GM19023 (cell line): ENCODE results near the gene CCDC178.

Source experiments
- ATAC-seq: cut with Tn5 transposase; IDR thresholded peaks from one replicate; pipeline ENCODE4 v1.9.1; 2021; ENCODE audit warnings: mild to moderate bottlenecking, moderate library complexity; ENCODE audit not compliant: unreplicated experiment

CCDC178 gene

DNA sequence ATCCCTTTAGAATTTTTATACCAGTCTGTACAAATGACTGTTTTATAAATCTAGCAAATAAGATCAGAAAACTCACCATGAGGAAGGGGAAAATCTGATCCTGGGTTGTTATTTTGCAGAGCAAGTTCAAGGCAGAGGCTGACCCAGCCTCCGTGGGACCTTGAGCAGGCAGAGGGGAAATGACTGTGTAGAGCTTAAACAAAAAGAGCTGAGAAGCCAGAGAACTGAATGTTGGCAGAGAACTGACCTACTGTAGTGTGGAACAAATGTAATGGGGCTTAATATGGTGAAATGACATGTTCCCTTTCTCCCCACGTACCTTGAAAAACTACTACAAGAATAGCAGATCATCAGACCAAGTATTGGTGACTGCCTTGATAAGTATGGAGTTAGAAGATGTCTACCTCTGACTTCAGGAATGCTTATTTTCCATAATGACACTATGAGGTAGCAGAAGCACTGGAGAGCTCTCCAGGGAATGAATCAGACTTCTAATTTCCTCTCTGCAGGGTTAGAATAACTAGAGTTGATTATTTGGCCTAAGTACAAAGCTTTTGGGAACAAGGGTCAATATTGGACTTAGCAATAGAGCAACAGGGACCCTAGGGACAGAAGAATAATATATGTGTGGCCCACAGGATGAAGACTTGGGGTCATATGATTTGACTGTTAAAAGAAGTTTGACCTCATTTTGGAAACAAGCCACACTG lies 304.4 kb downstream of the CCDC178 start:
- no peak for ATAC-seq

DNA sequence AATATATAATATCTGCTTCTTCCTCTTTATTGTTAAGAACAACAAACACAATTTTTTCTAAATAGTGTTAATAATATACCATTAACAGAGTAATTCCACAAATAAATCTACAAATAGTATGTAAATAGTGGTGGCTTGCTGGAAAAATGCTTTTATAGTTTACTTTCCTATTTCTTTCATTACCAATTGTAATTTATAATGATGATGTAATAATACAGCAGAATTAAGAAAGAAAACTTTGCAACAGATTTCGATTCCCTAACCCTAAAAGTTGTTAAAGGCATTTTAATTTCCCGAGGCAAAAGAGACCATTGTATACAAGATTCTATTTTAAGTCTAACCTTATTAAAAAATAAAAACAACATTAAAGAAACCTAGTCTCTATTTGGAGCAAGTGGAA lies 307.9 kb downstream of the CCDC178 start:
- ATAC-seq: no peak

DNA sequence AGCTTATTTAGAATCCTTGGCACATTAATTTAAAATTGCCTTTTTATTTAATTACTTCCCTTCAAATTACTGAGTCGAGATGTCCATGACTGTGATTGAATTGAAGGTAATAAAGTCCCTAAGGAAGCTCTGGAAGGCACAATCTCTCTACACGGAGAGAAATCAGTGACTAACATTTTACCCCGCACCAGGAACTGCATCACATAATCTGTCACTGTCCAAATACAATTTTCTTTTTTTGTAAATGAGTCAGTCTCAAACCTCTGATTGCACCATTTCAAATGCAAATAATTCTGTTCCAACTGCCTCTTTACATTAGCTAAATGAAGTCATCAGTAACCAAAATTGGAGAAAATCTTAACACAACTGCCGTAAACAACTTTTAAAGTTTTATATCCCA lies 311.9 kb downstream of the CCDC178 start:
- no peak for ATAC-seq

DNA sequence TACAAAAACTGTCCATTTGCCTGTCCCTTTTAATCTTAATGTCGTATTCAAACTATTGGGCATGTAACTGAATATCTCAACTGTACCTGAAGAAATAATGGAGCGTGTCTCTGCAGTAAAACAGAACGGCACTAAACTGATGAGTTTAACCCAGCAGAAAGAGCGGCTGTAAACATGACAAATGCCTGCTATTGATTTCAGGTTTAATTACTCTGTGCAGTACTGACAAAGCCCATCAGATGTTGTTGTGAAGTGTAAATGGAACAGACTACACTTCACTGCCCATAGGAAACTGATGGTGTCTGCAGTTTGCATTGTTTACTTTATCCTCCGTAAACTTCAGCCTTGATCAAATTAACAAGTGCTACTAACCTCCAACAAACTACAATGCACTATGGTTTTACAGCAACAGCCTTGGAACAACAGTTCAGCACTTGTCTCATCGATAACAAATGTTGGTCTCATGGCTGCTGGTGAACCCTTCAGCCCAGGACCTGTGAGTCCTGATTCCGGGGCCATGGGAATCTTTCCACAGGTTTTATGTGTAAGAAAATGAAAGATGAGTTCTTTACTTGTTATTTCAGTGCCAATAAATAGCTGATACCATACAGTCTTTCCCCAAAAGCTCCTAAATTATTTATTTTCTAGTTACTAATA lies 316.5 kb downstream of the CCDC178 start:
- ATAC-seq: no peak

DNA sequence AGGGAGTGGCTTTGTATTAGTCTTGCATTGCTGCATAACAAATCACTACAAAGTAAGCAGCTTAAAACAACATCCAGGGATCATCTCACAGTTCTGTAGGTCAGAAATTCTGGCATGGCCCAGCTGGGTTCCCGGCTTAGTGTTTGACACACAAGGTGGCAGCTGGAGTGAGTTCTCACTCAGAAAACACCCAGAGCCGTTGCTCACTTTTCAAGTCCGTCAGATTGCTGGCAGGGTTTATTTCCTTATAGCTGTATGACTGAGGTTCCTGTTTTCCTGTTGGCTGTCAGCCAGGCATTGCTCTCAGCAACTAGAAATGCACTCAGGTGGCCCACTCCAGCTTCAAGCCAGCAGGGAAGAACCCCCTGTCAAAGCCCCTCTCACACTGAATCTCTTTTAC lies 324.1 kb downstream of the CCDC178 start:
- ATAC-seq: no peak

DNA sequence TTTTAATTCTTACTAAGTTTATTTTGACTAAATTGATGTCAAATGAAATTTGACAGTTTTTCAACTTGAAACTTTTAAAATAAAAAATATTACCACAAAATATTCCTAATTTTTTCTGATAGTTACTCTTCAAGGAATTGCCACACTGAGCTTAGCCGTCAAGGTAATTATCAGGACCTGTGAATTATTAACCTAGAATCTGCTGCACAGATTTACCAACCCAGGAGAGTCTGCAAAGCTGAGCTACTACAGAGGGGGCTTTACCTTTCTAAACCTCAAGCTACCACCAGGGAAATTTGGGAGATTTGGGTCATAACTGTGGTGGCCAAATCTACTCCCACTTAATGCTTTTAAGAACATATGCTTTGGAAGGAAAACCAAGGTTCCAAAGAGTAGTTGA lies 324.6 kb downstream of the CCDC178 start:
- no peak for ATAC-seq

DNA sequence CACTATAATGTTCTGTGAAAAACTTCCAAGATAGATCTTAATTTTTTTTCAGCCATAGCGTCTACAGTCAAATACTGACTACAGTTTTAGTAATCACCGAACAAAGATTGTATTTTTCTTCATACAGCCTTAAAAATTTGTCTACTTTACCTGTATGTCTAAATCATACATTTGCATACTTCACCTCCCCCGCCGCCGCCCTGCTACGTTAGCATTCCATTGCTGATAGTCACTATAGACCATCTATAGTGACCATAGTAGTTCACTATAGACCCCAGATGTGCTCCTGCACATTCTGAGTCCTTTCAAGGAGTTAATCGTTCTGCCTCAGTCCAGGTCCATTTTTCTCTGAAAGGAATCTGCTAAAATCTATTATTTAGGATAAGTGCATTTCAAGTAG lies 325.0 kb downstream of the CCDC178 start:
- no peak for ATAC-seq

DNA sequence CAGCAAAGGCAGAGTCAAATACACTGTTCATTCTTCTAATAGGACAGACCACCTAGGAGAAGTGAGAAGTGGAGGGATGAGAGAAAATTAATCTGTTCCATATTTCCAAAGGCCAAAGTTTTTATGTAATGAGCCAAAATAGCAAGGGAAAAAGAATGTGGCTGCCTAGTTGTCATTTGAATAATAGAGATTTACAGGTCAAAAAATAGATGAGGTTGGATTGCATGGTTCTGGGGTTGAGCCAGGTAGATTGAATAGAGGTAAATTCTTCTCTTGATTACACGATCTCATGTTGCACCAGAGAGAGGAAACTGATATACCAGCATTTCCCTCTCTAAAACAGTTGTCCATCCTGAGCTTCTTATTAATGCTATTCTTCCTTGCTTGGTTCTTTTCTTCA lies 325.8 kb downstream of the CCDC178 start:
- ATAC-seq: no peak

DNA sequence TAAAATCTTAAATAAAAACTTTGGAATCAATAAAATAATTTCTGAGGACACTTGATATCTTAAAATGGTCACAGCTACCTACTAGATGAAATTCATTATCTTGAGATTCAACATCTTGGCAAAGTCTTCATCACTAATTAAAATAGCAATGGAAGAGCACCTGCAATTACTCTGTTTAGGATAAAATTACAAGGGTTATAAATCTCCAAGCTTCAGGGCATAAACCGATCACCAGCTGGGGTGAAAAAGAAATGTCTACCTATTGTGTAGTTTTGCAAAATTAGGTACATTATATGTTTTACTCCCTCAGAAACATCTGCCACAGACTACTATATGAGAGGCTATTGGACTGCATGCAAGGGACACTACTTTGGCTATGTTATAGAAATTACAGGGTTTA lies 327.1 kb downstream of the CCDC178 start:
- ATAC-seq: no peak

DNA sequence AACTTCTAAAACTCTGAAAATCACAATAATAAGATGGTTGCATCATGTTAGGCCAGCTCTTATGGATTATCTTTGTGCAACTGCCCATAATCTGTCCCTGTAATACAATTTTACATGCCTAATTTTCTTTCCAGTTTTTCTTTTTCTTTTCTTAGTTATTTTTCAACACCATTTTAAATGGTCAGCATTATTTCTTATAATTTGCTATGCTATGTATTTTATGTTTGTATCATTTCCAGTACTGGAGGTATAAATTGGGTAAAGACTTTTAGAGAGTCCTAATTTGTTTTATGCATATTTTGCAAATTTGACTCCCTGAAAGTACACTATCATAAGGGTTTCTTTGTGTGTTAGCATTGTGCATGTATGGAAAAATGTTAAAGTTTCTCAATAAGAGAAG lies 333.0 kb downstream of the CCDC178 start:
- no peak for ATAC-seq

DNA sequence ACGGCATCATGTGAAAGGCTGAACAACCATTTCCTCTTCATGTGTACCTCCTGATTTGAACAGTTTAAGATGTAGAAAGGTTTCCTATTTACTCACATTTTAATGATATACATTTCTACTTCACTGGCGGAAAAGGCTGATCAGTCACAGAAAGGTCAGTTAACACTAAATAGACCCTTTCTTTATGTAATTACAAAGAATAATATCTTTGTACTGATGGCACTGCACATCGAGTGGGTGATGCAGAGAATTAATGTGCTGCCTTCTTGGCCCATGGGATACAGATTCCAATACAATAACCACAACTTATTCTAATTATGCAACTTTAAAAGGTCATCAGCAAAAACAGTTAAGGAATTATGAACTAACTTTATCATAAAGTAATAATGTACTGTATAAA lies 339.2 kb downstream of the CCDC178 start:
- no peak for ATAC-seq

DNA sequence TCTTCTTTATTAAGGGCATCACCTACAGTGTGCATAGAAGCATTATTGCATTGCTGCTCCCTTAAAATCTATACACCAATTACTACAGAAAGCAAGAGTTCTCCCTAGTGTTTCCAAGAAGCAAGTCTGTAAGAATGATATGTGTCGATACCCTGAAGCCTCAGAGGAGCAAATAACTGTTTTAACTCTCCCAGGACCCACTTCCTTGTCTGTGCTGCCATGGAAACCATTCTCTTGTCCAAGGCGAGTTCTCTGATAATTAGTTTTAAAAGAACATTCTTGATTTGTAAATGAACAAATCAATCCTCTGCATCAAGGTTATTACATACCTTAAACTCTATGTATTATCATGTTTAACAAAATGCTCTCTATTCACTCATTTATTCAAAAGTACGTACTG lies 340.9 kb downstream of the CCDC178 start:
- no peak for ATAC-seq

DNA sequence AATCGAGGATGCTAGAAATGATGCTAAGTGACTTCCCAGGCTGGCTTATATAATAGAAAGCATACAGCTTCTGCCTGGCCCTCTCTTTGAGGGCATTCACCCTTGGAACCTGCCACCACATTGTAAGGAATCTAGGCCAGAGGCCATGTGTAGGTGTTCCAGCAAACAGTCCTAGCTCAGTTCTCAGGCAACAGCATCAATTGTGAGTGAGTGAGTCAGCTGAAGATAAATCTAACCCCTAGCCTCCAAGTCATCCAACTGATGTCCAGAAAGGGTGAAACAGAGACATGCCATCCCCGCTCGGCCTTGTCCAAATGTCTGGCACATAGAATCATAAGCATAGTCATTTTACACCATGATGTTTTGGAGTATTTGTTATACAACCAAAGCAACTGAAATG lies 343.4 kb downstream of the CCDC178 start:
- ATAC-seq: no peak

DNA sequence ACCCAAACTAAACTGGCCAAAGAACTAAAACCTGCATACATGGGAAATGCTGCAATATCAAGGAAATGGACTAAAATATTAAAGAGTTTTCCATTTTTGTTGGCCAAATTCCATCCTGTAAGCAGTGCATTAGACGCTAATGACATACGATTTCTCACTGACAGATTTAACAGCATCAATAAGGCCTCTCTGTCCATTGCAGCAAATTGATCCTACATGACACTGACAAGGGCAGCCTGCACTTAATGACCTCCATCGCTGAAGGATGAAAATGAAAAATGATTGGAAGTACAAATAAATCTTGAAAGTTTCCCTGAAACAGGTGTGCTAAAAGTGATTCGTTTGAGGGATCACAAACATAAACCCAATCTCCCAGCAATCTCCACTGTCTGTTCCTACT lies 350.1 kb downstream of the CCDC178 start:
- no peak for ATAC-seq

DNA sequence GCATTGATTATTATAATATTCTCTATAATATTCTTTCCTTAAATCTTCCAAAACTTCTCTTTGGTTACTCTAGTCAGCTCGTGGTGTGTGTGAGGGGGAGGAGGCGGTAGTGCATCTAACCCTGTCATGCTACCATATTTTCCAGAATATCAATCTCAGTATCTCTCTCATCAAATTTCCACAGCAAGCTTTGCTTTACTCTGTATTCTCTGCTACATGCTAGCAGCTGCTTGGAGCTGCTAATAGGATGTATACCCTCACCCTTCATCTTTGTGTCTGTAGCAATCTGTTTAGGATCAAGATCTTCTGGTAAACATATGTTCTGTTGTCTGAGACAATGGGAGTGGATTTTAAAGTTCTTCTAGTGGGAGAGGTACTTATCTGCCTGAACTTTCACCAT lies 363.9 kb downstream of the CCDC178 start:
- ATAC-seq: no peak

DNA sequence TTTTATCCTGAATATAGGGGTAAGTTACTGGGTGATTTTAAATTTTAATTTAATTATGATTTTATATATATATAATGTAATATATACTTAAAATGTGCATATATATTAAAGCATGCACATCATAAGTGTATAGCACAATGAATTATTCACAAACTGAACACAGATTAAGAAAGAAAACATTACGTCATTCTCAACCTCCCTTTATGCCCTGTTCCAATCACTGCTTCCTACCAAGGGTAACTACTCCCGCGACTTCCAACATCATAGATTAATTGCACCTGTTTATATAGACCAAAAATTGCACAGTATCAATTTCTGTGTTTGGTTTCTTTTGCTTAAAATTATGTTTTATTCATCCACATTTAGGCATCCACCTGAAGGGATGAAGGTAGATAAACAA lies 366.4 kb downstream of the CCDC178 start:
- ATAC-seq: no peak

DNA sequence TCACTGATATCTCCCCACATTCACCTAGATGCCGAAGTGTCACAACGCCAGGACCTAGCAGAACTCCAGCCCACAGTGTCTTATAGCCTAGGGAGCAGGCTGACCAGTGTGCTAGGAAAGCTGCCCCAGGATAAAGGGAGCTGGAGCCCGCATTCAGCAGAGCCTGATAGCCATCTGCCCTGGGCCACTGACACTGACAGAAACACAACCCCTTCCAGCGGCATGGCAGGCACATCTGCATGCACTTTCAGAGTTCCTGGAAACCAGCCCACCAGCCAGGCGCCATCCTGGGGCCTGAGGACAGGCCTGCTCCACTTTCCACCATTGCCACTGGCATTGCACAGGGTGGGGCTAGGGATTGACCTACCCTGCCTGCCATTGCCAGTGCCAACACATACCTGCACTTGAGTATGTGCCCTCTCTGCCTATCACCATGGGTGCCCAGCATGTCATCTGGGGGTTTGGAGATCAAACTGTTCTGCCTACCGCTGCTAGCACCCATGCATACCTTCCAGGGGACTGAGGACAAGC lies 377.6 kb downstream of the CCDC178 start:
- no peak for ATAC-seq

DNA sequence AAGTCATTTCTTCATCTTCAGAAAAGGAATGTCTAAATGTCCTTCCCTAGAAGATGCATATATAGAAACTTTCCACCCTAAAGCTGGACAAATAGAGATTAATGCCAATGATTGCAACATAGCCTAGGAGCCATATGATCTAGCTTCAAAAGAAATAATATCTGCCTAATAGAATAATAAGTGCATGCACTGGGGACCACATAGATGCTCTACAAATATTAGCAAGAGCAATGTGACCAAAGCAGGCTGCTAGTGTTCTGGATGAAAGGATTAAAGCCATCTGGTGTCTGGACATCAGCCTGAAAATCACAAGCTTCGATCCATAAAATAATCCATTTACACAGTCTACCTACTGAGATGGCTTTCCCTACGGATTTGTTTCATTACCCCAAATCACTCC lies 387.6 kb downstream of the CCDC178 start:
- ATAC-seq: no peak

DNA sequence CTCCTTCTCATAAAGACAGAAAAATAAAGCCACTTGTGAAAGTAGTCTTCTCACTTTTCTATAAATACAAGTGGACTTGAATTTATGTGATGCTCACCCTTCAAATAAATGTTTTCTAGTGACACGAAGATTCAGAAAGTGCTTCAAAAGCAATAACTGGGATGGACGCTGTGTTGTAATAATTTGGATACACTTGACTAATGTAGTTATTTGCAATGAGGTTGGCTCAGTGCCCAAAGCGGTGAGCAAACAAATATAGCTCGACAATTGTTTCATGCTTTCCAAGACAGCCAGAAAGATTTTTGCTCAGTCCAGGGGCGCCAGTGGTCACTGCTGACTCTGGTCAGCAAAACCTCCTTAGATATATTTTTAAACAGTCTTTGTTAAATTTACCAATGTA lies 389.1 kb downstream of the CCDC178 start:
- ATAC-seq: no peak

DNA sequence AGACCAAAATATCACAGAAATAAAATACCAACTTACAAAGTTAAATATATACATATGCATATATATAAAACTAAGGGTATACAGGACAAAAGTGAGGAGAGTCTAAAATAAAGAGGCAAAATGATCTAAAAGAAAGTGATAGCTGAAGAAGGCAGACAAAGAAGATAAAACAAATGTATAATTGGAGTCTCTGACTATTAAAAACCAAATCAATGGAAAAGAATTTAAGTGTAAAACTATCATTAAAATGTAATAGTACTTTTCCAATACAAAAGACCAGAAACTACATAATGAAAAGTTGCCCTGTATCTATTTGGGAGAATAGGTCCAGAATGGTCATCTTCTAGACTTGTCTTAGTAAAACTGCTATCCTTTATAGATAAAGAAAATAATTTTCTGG lies 400.3 kb downstream of the CCDC178 start:
- ATAC-seq: no peak

DNA sequence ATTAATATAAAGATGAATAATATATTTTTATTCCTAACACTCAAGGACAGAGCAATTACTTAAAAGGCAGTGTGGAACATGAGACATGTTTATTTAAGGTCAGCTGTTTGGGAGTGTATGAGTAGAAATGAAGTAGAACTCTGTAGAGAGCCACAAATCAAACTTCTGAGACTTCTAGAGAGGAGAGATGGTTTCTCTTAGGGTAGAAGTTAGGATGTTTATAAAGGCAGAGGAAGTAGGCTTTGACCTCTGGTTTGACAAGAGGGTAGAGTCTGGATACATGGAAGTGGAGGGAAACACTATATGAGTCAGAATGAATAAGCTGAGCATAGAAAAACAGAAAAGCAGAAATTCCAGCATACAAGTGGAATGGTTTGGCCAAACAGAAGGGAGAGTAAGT lies 405.6 kb downstream of the CCDC178 start:
- no peak for ATAC-seq

DNA sequence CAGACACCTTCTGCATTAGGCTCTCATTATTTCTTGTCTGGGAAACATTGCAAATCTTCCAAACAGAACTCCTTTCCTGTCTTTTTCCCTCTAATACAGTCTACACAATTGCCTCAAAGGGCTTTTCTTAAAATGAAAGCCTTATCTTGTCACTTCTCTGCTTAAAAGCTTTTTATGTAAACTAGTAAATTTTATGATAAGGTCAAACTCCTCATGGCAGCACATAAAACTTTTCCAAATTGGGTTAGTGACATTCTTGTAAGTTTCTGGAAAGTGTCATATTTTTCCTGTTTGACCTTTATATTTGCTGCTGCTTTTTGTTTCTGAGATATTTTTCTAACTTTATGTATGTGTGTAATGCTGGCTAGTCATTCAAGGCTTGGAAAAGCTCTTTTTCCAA lies 406.3 kb downstream of the CCDC178 start:
- ATAC-seq: no peak

DNA sequence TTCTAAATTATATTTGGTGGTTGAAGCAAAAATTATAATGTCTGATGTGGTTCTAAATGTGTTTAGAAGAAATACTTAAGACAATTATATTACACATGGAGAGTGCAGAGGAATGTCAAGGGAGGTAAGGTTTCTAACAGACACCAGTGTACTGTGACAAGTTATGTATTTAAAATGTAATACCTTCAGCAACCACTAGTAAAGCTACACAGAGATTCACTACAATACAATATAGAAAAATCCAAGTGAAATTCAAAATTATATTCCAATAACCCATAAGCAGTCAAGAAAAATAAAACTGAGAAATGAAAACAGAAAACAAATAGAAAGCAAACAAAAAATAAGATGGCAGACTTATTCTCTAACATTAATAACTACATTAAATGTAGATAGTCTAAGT lies 418.2 kb downstream of the CCDC178 start:
- no peak for ATAC-seq
